Sciatic nerve (tissue), 2 donors: ENCODE measurements around the gene LIFR. TPM values are rescaled to one million over a fixed set of nuclear protein-coding genes. Genes with fewer than 3 reads are reported as not detected.

Source experiments
- ATAC-seq: fragments of 200-7000 bp; cut with Tn5 transposase; one replicate; pipeline ENCODE4 v1.9.1; 2020; ENCODE audit warnings: mild to moderate bottlenecking, moderate library complexity
- DNase-seq: peaks from one replicate; pipeline ENCODE4 v3.0.0-alpha.2; 2020; ENCODE audit warnings: low spot score
- intact Hi-C: fragments of 100-400 bp; cut with DNase I; formaldehyde crosslinking; loops from one replicate; pipeline ENCODE4 v1.14.2; 2022
- microRNA-seq: library from miRNA; unstranded; fragments of <30 nt; microRNA quantifications from one replicate; pipeline ENCODE4 v1.2.0, GENCODE V29; 2020
- total RNA-seq: library from RNA; stranded (reverse); fragmentation: NEBNext Ultra II Directional; extraction: Animal tissue kit (Norgen Biotek cat#: 25700); gene quantifications from one replicate; pipeline ENCODE4 v1.2.1, GENCODE V29; 2021
- donor health status: DM: no; HTN: no; CAD: no.
- donor health status: DM: no; HTN: no; CAD: no.

LIFR gene
- total RNA-seq, 1 donor from 2014 or later: 106 TPM

- intact Hi-C loops: no loop called here
- ATAC-seq: no peak
- DNase-seq: no peak
Measured at GRCh38 chr5:38426986-38427950, 129.2 kb downstream of the LIFR start.

- intact Hi-C loops: no loop called here
- DNase-seq (no peak), ATAC-seq (no peak)
Measured at GRCh38 chr5:38426490-38426889, 130.0 kb downstream of the LIFR start.

Small RNAs within 50 kb of the gene (microRNA-seq; reads per million reads assigned to microRNA genes)
- not detected for gene MIR3650
